SK-N-SH treated with all-trans-retinoic acid at 6 μM for 48 hours (cell line): Measurements from ENCODE around the gene TUBB4B.
A peak's percentile ranks its signal among the peaks of the same experiment; 100 is the strongest.

ENCODE experiments used
- ATAC-seq: fragments of 200-7000 bp; cut with Tn5 transposase; 3 replicates; pipeline ENCODE4 v1.9.1; 2020; ENCODE audit warnings: mild to moderate bottlenecking, moderate library complexity
- ARNTL ChIP-seq: fragments of 450-650 bp; formaldehyde crosslinking; IDR thresholded peaks from 2 replicates; pipeline ENCODE4 v1.5.0; 2020; ENCODE audit warnings: low read depth, mild to moderate bottlenecking, moderate library complexity, borderline replicate concordance
- ESRRG ChIP-seq: fragments of 250-450 bp; sonication (Bioruptor Pico); IDR thresholded peaks from 2 replicates; pipeline ENCODE4 v1.6.1; 2021; ENCODE audit warnings: mild to moderate bottlenecking
- GLIS3 ChIP-seq: fragments of 250-450 bp; sonication (Bioruptor Pico); IDR thresholded peaks from 2 replicates; pipeline ENCODE4 v1.5.0; 2020; ENCODE audit warnings: mild to moderate bottlenecking, moderate library complexity
- ISL1 ChIP-seq: fragments of 250-450 bp; sonication (Bioruptor Pico); IDR thresholded peaks from 2 replicates; pipeline ENCODE4 v2.1.2; 2022; ENCODE audit warnings: mild to moderate bottlenecking, moderate library complexity
- OSR1 ChIP-seq: fragments of 250-450 bp; sonication (Bioruptor Pico); IDR thresholded peaks from 2 replicates; pipeline ENCODE4 v1.8.0; 2022; ENCODE audit warnings: moderate library complexity, mild to moderate bottlenecking, inconsistent platforms
- PPARA ChIP-seq: fragments of 250-450 bp; sonication (Bioruptor Pico); IDR thresholded peaks from 2 replicates; pipeline ENCODE4 v1.5.0; 2020; ENCODE audit warnings: mild to moderate bottlenecking, borderline replicate concordance
- RARB ChIP-seq: fragments of 250-450 bp; sonication (Bioruptor Pico); IDR thresholded peaks from 2 replicates; pipeline ENCODE4 v1.8.0; 2021; ENCODE audit warnings: mild to moderate bottlenecking, moderate library complexity
- SNAI2 ChIP-seq: fragments of 250-450 bp; sonication (Bioruptor Pico); IDR thresholded peaks from 2 replicates; pipeline ENCODE4 v1.5.0; 2020; ENCODE audit warnings: mild to moderate bottlenecking, moderate library complexity
- TCF4 ChIP-seq: fragments of 250-450 bp; sonication (Bioruptor Pico); IDR thresholded peaks from 2 replicates; pipeline ENCODE4 v1.8.0; 2021; ENCODE audit warnings: mild to moderate bottlenecking, moderate library complexity, borderline replicate concordance
- TOX ChIP-seq: fragments of 250-450 bp; sonication (Bioruptor Pico); IDR thresholded peaks from 2 replicates; pipeline ENCODE4 v1.8.0; 2021; ENCODE audit warnings: mild to moderate bottlenecking, moderate library complexity, borderline replicate concordance
- ZFP3 ChIP-seq: fragments of 250-450 bp; sonication (Bioruptor Pico); IDR thresholded peaks from 2 replicates; pipeline ENCODE4 v1.5.0; 2020; ENCODE audit warnings: mild to moderate bottlenecking, moderate library complexity
- ZFP30 ChIP-seq: fragments of 450-650 bp; formaldehyde crosslinking; IDR thresholded peaks from 2 replicates; pipeline ENCODE4 v1.5.0; 2022; ENCODE audit warnings: mild to moderate bottlenecking, moderate library complexity
- ZNF70 ChIP-seq: fragments of 450-650 bp; formaldehyde crosslinking; IDR thresholded peaks from 2 replicates; pipeline ENCODE4 v1.5.0; 2020; ENCODE audit warnings: mild to moderate bottlenecking, moderate library complexity
- ZNF8 ChIP-seq: fragments of 450-650 bp; formaldehyde crosslinking; IDR thresholded peaks from 2 replicates; pipeline ENCODE4 v1.5.0; 2020; ENCODE audit warnings: mild to moderate bottlenecking, moderate library complexity
- TF ChIP-seq, protein P1 (sequence below): fragments of 250-450 bp; sonication (Bioruptor Pico); IDR thresholded peaks from 2 replicates; pipeline ENCODE4 v1.5.0; 2020; ENCODE audit warnings: mild to moderate bottlenecking, moderate library complexity
- TF ChIP-seq, protein P2 (sequence below): fragments of 250-450 bp; sonication (Bioruptor Pico); IDR thresholded peaks from 2 replicates; pipeline ENCODE4 v1.8.0; 2021; ENCODE audit warnings: low read depth, mild to moderate bottlenecking, moderate library complexity, borderline replicate concordance
- TF ChIP-seq, protein P3 (sequence below): fragments of 250-450 bp; sonication (Bioruptor Pico); IDR thresholded peaks from 2 replicates; pipeline ENCODE4 v1.5.1; 2021; ENCODE audit warnings: mild to moderate bottlenecking, moderate library complexity
- TF ChIP-seq, protein P4 (sequence below): fragments of 250-450 bp; sonication (Bioruptor Pico); IDR thresholded peaks from 2 replicates; pipeline ENCODE4 v1.5.1; 2020; ENCODE audit warnings: low read depth, mild to moderate bottlenecking, moderate library complexity

Gene TUBB4B

DNA sequence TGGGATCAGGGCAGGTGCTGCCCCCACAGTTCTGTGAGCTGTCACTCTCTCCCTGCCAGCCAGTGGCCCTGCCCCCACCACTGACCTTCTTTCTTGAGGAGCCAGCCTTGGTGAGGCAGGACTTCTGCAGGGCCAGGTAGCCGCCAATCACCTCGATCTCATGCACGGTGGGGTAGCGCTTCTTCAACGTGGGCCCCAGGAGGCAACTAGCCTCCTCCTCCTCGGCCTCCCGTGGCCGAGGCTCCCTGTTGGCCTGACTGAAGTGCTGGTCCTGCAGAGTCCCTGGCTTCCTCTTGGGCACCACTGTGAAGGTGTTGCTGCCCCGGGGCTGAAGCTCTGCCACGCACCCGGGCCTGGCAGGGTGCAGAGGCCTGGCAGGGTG is 42.2 kb upstream of the TUBB4B start (continued):
- TF ChIP-seq, protein P1, sequence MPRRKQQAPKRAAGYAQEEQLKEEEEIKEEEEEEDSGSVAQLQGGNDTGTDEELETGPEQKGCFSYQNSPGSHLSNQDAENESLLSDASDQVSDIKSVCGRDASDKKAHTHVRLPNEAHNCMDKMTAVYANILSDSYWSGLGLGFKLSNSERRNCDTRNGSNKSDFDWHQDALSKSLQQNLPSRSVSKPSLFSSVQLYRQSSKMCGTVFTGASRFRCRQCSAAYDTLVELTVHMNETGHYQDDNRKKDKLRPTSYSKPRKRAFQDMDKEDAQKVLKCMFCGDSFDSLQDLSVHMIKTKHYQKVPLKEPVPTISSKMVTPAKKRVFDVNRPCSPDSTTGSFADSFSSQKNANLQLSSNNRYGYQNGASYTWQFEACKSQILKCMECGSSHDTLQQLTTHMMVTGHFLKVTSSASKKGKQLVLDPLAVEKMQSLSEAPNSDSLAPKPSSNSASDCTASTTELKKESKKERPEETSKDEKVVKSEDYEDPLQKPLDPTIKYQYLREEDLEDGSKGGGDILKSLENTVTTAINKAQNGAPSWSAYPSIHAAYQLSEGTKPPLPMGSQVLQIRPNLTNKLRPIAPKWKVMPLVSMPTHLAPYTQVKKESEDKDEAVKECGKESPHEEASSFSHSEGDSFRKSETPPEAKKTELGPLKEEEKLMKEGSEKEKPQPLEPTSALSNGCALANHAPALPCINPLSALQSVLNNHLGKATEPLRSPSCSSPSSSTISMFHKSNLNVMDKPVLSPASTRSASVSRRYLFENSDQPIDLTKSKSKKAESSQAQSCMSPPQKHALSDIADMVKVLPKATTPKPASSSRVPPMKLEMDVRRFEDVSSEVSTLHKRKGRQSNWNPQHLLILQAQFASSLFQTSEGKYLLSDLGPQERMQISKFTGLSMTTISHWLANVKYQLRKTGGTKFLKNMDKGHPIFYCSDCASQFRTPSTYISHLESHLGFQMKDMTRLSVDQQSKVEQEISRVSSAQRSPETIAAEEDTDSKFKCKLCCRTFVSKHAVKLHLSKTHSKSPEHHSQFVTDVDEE, result no peak
- TF ChIP-seq, all 23 proteins: peak for 0

DNA sequence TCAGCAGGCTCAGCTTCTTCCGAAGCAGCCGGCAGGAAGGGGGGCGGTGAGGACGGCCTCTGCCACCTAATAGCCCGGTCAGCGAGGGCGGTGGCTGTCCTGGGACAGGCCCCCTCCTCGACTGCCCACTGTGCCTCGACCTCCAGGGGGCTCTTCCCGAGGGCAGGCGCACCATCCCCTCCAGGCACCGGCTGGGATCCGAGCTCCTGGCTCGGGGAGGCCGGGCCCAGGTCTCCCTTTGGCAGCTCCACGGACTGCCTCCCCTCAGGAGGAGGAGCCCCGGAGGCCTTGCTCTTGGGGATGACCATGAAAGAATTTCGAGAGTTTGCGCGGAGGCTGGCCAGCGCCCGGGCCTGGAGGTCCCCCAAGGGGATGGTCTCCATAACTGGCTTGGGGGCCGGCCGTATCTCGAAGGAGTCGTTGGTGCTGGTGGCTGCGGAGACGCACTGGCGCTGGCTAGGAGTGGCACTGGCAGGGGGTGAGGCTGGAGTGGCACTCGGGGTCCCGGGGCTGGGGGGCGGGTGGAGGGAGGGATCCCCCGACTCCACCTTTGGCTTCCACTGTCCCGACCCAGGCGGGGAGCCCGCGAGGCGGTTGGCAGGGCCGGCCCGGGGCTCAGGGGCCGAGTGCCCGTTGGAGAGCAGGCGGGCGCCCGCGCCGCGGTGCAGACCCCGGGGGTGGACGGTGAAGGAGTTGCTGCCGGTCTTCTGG is 41.5 kb upstream of the TUBB4B start:
- TF ChIP-seq ARNTL (CRISPR knock-in tag) (no peak), TCF4 (no peak)
- no peak for ATAC-seq

DNA sequence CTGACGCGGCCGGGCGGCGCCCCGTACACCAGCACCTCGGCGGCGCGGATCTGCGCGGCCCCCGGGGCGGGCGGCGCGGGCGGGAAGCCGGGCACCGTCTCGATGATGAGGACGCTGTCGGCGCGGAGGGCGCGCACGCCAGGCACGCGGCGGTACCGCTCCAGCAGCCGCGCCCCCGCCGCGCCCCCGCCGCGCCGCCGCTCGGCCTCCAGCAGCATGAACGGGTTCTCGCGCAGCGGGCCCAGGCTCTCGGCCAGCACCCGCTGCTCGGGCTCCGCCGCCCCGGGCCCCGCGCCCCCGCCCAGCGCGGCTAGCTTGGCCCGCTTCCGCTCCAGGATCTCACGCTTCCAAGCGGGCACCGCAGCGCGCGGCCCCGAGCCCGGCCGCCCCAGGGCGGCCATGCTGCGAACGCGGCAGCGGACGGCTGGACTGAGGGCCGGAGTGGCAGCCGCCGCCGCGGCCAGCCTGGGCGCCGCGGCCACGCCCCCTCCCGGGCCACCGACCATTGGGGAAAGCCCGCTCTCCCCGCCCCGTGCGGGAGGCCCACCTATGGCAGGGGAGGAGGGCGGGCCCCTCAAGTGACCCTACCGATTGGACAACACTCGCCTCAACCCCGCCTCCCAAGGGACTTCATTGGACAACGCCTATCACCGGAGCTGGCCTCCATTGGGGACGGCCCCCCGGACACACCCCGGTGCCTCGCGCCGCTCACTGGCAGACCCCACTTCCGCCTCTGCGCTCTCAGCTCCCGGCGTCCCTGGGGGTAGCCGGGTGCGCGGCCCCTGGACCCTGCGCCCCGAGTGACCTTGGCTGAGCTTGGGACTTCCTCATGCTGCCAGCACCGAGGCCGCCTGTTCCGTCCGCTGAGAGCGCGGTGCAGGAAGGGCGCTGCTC is 40.5 kb upstream of the TUBB4B start, which contains the start of gene TPRN:
Gene TPRN, minus strand, starts transcription at position 431 of the 894 bp plus-strand sequence. Its CDS starts 30 bp downstream, at position 401.
- TF ChIP-seq SNAI2 (CRISPR knock-in tag) (no peak), ZNF70 (CRISPR knock-in tag) (no peak)
- peak; percentile 98 for ATAC-seq

DNA sequence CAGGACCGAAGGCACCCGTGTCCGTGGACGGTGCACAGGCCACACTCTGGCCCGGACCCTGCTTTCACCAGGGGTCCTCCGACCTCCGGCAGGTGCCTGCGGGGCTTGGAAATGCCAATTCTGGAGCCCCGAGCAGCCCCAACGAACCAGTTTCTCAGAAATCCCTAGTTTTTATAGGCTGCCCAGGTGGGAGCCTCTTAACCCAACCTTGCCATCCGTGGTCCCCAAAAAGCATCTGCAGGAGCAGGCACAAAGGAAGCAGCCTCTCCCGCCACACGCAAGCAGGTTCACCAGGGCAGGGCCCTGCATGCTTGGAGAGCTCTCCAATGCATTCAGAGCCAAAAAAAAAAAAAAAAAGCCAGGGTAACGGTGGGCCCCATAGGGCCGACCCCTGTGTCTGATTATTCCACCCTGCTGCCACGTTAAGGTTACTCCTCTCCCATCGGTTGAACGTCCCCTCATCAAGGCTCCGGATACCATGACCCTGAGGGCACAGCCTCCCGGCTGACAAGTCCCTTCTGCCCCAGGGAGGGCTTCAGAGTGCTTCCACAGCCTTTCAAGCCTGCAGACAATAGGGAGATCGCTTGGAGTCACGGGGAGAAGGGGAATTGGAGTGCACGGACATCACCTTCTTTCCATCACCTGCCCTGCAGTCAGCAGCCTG is 39.8 kb upstream of the TUBB4B start:
- TF ChIP-seq ARNTL (CRISPR knock-in tag), result no peak
- no peak for TF ChIP-seq TOX (CRISPR knock-in tag)
- TF ChIP-seq RARB (CRISPR knock-in tag), result no peak
- TF ChIP-seq, all 23 proteins: peak for 0
- ATAC-seq, result no peak; the same call in 2 of the 3 replicates

DNA sequence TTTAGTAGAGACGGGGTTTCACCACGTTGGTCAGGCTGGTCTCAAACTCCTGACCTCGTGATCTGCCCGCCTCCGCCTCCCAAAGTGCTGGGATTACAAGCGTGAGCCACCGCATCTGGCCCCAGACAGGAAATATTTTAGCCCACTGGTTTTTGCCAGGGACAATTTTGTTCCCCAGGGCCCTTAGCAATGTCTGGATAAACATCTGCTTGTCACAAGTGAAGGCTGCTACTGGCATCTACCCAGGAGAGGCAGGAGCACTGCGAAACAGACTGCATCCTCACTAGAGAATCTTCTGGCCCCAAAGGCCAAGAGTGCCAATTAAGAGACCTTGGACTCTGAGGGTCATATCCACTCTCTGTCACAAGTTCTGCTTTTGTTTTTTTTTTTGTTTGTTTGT is 38.1 kb upstream of the TUBB4B start:
- ATAC-seq, result no peak

DNA sequence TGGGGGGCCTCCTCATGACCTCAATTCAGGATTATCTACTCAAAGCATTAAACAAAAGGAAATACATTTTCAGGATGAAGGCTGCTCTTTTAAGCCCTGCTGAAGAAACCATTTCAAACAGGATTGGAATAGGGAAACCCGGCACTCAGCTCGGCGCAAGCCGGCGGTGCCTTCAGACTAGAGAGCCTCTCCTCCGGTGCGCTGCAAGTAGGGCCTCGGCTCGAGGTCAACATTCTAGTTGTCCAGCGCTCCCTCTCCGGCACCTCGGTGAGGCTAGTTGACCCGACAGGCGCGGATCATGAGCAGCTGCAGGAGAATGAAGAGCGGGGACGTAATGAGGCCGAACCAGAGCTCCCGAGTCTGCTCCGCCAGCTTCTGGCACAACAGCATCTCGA is 36.4 kb upstream of the TUBB4B start:
- no peak for ATAC-seq
- no peak for TF ChIP-seq ESRRG (CRISPR knock-in tag)
- no peak for TF ChIP-seq ZNF8 (CRISPR knock-in tag)
- TF ChIP-seq, protein P2, sequence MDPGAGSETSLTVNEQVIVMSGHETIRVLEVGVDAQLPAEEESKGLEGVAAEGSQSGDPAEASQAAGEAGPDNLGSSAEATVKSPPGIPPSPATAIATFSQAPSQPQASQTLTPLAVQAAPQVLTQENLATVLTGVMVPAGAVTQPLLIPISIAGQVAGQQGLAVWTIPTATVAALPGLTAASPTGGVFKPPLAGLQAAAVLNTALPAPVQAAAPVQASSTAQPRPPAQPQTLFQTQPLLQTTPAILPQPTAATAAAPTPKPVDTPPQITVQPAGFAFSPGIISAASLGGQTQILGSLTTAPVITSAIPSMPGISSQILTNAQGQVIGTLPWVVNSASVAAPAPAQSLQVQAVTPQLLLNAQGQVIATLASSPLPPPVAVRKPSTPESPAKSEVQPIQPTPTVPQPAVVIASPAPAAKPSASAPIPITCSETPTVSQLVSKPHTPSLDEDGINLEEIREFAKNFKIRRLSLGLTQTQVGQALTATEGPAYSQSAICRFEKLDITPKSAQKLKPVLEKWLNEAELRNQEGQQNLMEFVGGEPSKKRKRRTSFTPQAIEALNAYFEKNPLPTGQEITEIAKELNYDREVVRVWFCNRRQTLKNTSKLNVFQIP (CRISPR knock-in tag), result no peak
- TF ChIP-seq OSR1, result no peak
- no peak for TF ChIP-seq ZFP30 (CRISPR knock-in tag)
- no peak for TF ChIP-seq ZFP3 (CRISPR knock-in tag)
- TF ChIP-seq, protein P3, sequence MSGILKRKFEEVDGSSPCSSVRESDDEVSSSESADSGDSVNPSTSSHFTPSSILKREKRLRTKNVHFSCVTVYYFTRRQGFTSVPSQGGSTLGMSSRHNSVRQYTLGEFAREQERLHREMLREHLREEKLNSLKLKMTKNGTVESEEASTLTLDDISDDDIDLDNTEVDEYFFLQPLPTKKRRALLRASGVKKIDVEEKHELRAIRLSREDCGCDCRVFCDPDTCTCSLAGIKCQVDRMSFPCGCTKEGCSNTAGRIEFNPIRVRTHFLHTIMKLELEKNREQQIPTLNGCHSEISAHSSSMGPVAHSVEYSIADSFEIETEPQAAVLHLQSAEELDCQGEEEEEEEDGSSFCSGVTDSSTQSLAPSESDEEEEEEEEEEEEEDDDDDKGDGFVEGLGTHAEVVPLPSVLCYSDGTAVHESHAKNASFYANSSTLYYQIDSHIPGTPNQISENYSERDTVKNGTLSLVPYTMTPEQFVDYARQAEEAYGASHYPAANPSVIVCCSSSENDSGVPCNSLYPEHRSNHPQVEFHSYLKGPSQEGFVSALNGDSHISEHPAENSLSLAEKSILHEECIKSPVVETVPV, result no peak
- no peak for TF ChIP-seq RARB (CRISPR knock-in tag)
- TF ChIP-seq, protein P1, result no peak
- TF ChIP-seq, protein P4, sequence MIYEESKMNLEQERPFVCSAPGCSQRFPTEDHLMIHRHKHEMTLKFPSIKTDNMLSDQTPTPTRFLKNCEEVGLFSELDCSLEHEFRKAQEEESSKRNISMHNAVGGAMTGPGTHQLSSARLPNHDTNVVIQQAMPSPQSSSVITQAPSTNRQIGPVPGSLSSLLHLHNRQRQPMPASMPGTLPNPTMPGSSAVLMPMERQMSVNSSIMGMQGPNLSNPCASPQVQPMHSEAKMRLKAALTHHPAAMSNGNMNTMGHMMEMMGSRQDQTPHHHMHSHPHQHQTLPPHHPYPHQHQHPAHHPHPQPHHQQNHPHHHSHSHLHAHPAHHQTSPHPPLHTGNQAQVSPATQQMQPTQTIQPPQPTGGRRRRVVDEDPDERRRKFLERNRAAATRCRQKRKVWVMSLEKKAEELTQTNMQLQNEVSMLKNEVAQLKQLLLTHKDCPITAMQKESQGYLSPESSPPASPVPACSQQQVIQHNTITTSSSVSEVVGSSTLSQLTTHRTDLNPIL (CRISPR knock-in tag), result no peak
- no peak for TF ChIP-seq PPARA (CRISPR knock-in tag)
- TF ChIP-seq GLIS3 (CRISPR knock-in tag), result no peak

More for the DNA sequence above, 38.1 kb upstream of the TUBB4B start:
- no peak for TF ChIP-seq ISL1 (CRISPR knock-in tag)
- no peak for TF ChIP-seq ZNF8 (CRISPR knock-in tag)
- no peak for TF ChIP-seq ZNF70 (CRISPR knock-in tag)
- no peak for TF ChIP-seq TOX (CRISPR knock-in tag)
- no peak for TF ChIP-seq TCF4
- no peak for TF ChIP-seq ZFP30 (CRISPR knock-in tag)
- TF ChIP-seq, all 23 proteins: peak for 0
